ENCODE measurements around the gene TBC1D8. TPM values are rescaled to one million over a fixed set of nuclear protein-coding genes. Genes with fewer than 3 reads are reported as not detected.

TBC1D8 gene
- polyA plus RNA-seq, 1 donor: 26.2 TPM

DNA sequence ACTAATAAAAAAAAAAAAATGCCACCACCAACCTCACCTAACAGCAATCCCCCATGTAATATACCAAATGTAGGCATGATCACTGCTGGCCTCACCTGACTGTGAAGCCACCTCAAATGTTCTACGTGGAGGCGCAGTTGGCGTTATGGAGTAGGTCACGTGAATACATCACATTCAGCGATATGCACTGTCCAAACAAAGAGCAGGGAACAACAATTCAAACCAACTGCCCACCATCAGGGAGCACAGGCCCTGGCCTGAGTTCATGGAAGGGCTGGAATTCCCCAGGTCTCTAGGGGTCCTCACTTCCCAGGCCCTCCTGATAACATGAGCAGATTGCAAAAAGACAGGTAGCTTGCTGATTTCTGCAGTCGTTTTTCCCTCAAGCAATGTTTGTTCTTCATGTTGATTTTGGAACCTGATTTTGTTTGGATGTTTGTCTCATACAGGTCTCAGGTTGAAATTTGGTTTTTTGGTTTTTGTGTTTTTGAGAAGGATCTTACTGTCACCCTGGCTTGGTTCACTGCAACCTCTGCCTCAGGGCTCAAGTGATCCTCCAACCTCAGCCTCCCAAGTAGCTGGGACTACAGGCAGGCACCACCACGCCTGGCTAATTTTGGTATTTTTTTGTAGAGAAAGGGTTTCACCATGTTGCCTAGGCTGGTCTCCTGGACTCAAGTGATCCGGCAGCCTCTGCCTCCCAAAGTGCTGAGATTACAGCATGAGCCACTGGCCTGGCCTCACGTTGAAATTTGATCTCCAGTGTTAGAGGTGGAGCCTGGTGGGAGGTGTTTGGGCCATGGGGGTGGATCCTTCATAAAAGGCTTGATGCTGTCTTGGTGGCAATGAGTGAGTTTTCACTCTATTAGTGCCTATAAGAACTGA, 15.5 kb downstream of the TBC1D8 start:
- no peak for DNase-seq (ENCODE audit: low read depth)

DNA sequence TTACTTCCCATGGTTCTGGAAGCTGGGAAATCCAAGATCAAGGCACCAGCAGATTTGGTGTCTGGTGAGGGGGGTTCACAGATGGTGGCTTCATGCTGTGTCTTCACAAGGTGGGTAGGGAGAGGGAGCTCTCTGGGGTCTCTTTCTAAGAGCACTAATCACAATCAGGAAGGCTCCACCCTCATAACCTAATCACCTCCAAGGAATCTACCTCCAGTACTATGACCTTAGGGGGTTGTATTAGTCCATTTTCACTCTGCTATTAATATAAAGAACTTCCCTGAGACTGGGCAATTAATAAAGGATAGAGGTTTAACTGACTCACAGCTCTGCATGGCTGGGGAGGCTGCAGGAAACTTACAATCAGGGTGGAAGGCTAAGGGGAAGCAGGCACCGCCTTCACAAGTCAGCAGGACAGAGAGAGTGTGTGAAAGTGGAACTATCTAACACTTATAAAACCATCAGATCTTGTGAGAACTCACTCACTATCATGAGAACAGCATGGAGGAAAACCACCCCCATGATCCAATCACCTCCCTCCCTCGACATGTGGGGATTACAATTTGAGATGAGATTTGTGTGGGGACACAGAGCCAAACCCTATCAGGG, 17.6 kb downstream of the TBC1D8 start:
- DNase-seq (ENCODE audit: low read depth): no peak

DNA sequence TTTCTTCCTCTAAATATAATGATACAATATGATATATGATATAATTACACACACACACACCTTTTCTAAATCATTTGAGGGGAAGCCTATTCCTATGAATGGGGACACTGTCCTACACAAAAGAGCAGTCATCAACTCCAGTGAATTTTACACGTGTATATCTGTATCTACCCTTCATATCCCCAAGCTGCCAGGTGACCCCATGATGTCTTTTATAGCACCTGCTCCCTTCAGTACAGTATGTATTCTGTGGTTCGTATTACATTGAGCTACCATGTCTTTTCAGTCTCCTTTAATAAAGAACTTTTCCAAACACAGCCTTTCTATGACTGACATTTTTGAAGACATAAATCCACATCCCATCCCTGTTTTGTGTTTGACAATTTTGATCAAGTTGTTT, 19.0 kb downstream of the TBC1D8 start:
- no peak for DNase-seq (ENCODE audit: low read depth)

DNA sequence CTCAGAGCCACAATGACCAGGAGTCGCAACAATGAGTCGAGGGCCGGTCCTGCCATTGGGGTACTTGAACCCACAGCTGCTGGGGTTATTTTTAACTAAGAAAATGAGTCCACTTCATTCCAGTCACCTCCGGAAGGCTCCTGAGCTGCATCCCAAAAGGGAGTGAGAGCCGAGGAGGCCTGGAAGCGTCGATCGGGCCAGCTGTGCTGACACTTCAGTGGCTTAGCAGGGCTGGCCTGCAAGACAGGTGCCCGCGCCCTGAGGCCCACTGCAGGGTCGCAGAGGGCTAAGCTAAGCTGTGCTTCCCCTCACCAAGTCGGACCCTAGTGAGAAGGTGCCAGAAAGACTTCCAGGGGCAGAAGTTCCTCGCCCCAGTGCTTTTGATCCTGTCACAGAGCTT, 21.1 kb downstream of the TBC1D8 start:
- no peak for DNase-seq (ENCODE audit: low read depth)

DNA sequence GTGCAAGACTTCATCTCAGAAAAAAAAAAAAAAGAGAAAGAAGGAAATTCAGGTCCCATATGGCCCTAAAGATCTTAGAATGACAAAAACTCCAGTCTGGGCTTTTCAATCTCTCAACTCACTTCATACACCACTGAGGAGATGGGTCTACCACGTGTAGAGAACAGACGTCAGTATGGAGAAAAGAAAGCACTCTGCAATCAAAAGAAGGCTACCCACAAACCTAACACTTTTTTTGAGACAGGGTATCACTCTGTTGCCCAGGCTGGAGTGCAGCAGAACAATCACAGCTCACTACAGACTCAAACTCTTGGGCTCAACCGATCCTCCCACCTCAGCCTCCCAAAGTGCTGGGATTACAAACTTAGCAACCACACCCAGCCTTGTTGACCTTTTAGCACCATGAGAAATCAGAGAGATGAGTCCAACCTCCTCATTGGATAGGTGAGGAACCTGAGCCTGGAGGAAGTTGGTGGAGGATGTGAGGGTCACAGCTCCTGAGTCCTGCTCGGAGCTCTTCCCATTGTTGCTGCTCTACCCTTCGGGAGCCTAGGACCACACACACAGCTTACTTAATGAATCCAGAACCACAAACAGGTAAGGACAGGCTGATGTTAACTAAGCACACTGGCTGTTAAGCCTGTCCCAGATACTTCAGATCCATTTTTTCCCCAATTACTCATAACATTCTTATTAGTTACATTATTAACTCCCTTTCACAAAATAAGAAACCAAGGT, 23.7 kb downstream of the TBC1D8 start:
- no peak for DNase-seq (ENCODE audit: low read depth)

DNA sequence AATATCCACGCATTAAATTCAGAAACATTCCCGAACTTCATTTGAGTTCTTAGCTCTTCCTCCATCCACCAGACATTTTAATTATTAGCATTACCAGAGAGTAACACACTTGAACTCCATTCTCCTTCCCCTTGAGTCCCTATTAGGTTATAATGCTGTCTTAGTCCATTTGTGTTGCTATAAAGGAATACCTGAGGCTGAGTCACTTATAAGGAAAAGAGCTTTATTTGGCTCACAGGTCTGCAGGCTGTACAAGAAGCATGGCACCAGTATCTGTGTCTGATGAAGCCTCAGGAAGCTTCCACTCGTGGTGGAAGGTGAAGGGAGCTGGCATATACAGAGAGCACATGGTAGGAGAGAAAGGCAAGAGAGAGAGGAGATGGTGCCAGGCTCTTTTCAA, 25.4 kb downstream of the TBC1D8 start:
- no peak for DNase-seq (ENCODE audit: low read depth)

DNA sequence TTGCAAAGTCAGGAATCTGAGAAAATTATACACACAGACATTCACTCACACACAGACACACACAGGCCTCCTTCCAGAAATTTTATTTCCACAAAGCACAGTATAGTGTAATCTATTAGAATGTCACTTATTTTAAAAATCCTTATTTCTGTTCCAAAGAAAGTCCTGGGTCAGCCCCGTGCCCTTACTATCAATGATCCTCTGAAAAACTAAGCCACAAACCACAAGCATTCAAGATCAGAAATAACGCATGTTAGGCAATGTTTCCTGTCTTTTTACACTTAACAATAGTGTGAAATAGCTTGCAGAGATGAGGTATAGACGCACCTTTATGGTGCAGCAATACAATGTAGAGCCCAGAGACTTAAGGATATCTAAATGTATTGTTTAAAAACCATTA, 25.8 kb downstream of the TBC1D8 start:
- no peak for DNase-seq (ENCODE audit: low read depth)

DNA sequence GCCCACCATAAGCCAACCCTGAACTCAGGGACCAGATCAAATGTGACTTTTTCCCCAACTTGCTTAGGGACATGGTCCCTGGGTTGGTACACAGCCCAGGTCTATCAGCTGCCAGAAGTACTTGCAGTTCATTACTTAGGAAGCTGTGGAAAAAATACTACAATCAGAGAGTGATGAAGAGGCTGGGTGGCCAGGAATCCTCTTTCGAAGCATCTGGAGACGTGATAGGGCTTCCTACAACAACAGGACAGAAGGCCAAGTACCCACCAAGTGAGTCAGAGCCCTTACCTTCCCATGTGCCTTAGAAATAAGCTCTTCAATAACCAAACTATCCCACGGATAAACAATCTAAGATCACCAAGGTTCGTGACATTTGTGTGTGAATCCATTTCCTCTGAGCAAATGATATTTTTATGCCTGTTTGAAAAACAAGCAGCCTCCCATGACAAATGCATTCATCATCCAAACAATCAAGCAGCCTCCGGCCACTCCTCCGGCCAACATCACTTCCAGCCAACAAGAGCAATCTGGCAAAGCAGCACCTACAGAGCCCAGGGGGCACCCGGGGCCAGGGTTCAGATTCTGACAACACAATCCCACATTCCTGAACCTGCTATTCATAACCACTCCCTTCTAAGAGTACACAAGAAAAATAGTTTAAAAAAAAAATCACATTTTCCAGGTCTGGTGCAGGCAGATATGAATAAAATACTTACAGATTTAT, 26.4 kb downstream of the TBC1D8 start:
- DNase-seq (ENCODE audit: low read depth): no peak

DNA sequence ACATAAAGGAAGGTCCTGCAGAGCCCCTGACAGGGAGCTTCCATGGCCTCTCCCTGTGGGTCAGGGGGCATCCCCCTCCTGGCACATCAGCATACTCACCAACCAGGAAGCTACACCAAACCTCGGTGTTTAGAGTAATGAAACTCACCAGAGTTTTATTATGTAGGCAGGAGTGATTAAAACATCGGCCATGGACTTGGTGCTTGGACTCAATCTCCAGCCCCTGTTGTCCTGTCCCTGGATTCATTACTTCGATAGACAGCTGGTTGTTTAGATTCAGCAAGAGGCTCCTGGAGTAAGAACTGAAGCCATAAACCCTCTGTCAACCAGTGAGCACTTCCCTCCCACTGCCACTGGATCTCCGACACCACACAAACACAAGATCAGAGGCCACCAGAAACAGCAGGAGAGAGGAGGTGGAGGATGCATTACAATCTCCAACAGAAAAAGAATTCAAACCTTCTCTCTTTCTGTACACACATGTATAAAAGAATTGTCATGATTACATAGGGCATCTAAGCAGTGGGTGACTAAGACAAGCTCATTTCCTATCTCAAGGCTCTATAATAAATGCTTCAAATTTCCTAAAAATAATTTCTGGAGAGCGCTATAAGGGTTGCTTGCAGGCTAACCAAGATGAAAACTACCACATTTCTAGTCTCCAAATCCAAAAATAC, 27.2 kb downstream of the TBC1D8 start:
- no peak for DNase-seq (ENCODE audit: low read depth)

DNA sequence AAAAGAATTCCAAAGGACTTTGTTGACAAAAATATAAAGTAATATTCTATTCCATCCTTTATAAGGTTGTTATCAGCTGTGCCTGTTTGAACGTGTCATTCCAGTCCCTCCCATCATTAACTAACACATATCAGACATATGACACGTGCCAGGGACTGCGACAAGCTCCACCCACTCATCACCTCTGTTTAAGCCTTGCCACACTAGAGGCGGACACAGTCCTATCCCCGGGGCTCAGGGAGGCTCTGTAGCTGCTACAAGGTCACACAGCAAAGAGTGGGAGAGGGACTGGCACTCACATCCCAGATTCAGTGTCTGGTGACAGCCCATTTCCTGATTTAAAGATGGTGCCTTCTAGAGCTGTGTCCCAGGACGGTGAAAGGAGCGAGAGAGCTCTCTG, 30.0 kb downstream of the TBC1D8 start:
- no peak for DNase-seq (ENCODE audit: low read depth)

DNA sequence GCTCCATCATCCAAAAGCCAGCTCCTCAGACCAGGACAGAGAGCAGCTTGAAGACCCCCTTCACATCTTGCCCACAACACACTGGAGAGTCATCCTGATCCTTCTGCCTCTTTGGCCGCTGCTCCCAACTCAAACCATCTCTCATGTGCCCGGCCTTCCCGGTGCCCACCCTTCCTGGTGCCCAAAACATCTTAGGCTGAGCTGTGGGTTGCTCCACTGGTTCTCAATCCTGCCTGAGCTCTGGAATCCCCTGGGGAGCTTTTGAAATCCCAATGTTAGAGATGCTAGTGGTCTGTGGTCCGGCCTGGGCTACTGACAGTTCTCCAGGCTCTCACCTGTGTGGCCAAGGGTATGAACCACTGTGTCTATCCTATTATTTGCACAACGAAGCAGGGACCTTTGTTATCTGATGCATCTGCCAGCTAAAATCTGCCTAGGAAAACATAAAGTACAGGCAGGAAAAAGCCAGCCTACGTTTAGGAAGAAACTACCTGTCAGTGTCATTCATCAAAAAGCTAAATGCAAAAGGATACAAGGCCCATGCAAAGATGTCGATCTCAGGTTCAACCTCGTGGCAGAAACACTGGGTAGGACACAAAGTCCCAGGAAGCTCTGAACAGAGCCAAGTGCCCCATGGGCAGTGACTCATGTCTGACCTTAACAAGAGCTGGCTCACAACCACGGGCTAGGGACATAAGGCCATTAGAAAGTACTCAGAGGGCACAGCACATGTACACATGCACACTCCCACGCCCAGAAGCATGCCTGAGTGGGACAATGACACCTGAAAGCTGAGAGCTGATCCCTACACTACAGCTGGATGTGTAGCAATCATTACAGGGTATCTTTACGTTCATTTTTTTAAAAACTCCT, 30.8 kb downstream of the TBC1D8 start:
- no peak for DNase-seq (ENCODE audit: low read depth)

DNA sequence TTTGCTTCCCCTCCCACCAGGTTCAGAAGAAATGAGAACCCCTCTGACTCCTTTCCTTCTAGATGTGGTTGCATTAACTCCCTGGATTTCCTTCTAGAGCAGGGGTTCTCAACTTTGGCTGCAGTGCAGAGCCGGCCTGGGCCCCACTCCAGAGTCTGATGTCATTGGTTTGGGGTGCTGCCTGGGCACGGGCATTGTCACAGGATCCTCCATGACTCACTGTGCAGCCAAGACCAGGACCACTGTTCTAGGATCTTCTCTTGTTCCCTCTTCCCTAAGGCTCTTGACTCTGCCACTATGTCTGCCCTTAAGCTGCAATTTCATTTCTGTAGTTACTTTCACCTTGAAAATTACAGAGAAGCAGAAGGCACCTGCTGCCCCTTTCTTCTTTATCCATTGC, 31.8 kb downstream of the TBC1D8 start:
- DNase-seq (ENCODE audit: low read depth): no peak

DNA sequence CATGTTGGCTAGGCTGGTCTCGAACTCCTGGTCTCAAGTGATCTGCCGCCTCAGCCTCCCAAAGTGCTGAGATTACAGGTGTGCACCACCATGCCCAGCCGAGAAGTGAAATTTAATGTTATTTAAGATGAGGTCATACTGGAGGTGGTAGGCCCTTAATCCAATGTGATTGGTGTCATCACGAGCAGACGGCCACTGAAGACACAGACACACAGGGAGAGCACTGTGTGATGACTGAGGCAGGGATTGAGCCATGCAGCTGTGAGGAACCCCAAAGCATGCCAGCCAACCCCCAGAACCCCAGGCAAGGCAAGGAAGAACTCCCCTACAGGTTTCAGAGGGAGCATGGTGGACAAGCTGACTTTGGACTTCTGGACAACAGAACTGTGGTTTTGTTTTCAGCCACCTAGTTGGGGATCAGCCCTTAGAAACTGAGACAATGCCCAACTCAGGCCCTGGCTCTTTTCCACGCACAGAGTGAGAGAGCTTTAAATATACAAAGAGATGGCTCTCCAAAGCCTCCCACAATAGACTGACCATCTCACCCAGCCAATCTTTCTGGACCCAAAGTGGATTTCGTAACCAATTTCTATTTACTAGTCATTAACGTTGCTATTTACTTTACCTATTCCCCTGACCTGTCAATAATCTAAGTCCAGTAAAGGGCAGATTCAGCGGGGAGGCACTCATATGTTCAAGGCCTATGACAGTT, 34.2 kb downstream of the TBC1D8 start:
- DNase-seq (ENCODE audit: low read depth): no peak

DNA sequence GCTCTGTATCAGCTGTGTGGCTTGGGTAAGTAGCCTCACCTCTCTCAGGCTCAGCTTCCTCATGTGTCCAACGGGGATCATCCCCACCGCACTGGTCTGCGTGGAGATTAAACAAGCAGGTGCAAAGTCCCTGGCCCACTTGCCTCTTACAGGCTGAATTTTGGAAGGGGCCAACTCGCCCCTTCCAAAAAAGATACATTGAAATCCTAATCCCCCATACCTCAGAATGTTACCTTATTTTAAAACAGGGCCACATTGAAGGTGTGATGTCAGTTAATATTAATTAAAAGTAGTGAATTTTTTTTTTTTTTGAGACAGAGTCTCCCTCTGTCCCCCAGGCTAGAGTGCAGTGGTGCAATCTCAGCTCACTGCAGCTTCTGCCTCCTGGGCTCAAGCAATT, 34.8 kb downstream of the TBC1D8 start:
- no peak for DNase-seq (ENCODE audit: low read depth)

DNA sequence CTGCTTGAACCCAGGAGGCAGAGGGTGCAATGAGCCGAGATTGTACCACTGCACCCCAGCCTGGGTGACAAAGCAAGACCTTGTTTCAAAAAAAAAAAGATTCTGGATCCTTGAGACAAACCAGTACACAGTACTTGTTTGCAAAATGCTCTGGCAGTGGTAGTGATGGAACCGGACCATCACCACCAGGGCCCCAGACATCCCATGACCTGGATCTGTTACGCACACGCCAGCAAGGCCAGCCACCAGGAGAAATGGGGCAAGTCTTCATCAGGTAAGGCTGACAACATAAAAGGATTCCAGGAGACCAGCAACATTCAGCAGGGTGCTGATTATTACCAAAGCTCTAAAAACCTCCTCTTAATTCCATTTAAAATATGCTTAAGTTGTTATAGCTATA, 35.5 kb downstream of the TBC1D8 start:
- DNase-seq (ENCODE audit: low read depth): no peak

DNA sequence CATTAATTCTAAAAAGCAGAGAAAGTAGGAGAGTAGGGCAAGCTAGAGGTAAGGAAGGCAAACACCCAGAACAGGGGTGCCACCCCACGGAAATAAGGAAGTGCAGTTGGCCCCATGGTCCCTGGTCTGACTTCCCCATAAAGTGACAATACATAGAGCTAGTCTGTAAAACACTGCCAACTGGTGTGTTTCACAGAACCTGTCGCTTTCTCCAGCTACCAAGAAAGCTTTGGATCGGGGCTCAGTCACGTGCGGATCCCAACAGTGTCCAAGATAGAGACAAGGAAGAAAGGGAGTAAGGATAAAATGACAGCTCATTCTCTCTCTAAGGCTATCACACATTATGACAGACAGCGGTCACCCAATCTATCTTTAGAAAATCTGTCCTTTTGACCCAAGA, 36.4 kb downstream of the TBC1D8 start:
- DNase-seq (ENCODE audit: low read depth): no peak

DNA sequence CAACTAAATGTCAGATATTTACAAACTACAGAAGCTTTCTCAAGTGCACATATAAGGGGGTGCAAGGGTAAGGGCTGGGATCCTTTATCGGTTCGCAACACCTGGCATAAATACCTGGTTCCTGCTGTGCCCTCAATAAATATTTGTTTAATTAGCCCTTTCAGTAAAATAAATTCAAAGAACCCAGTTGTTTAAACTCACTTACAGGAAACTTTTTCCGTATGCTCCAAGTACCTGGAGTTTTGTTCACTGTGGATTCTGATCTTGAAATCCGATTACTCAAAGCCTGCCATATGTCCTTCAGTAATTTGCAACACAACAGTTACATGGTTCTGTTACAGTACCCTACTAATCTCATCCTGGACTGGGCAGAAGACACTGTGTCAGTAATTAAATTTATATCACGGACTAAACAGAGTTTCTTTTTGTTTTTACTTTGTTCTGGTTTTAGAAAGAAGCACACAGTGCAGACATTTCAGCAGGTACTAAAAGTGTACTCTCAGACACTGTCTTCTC, 36.9 kb downstream of the TBC1D8 start:
- no peak for DNase-seq (ENCODE audit: low read depth)

DNA sequence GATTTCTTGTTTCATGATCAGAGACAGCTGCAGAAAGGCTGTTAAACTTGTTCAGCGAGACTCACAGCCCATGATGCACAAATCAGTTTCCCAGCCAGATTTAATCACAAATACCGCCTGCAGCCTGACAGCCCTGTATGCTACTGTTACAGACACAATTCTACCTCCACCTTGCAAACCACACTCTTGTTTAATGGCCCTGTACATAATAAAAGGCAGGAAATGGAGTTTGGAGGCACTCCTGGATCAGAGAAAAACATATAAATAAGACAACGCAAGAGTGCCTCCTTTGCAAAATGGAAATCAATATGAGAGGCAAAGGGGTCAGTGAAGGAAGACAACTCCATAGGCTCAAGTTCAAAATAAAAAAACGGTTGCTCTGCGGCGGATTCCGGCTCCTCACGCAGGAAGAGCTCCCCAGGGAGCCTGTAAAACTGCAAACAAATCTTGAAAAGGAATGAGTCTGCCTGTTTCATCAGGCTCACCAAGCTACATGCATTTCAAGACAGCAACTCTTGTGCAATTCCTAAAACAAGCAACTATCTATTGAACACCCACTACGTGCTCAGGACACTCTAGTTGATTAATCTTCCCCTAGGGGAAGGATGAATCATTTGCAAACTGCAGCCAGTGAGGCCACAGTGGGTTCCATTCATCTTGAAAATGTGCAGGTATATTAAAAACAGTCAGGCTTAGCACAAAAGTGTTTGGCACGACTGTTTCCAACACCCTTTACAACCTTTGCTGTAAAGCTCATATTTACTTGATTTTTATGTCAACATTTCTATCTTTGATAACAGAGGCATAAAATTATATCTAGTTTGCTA, 37.5 kb downstream of the TBC1D8 start:
- no peak for DNase-seq (ENCODE audit: low read depth)

DNA sequence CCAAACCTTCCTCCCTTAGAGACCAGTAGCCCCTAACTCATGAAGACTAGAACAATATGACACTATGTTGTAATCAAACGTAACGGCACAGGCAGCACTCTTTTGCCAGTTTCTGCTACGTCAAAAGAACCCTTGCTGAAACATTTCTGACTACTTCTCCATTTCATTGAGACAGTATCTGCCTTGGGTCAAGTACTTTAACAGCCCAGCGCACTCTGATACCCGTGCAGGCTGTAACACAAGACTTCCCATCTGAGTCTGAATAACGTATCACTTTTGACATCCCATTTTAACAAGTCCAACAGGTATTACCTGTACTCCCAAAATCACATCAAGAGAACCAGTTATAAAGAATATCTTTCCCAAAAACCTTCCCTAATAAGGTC, 38.4 kb downstream of the TBC1D8 start:
- DNase-seq (ENCODE audit: low read depth): no peak

All from forelimb muscle (tissue), 1 donor.